Measurements from ENCODE around the gene MAD1L1. TPM values are rescaled to one million over a fixed set of nuclear protein-coding genes. Genes with fewer than 3 reads are reported as not detected.
A peak's percentile ranks its signal among the peaks of the same experiment; 100 is the strongest.

Gene MAD1L1
- total and polyA plus RNA-seq, 8 donors = 21.4 to 58.8 (median 22.5) TPM

DNA sequence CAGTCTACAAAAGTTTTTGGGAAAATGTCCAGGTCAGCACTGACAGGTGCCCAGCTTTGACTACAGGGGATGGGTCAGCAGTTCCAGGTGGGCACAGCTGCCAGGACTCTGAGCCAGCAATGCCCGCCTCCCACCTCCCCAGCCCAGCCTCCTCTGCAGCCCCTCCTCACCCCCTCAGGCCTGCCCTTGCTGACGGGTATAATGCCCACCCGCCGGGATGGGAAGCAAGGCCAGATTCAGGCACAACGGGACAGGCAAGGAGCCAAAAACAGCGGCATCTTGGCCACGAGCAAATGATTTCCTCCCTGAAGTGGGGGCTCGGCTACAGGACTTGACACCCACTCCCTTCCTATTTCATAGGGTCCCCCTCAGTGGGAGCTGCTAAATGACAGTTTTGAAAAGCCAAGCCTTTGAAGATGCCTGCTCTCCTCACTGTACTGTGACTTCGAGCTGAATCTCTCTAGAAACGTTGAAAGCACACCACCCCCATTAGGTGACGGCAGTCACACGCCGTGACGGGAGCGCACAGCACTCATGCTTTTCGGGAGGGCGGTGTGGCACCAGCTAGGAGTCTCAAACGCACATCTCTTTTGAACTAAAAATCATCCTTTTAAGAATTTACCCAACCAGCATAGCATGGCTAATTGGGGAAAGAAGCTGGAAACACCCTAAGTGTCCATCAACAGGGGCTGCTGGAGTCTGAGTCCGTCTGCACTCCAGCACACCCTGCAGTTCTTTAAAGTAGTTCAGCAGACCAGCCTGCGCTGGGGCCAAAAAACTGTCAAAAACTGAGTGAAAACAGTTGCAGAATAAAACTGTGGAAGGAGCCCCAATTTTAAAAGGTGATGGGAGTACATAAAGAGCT lies 29.6 kb downstream of the MAD1L1 start:
- DNase-seq (peak in 2 of 4 donors; percentile 27 to 39), ATAC-seq (no peak)
- peaks cover 0 to 62% of the 10 kb centered on the region in 2 donors for H3K36me3 ChIP-seq
- no peak overlapping the region for H3K4me3 ChIP-seq
- peaks cover 0 to 3% of the 10 kb centered on the region in 2 donors for H3K4me1 ChIP-seq
- H3K27me3 ChIP-seq = no peaks in the 10 kb centered on the region
- no peaks in the 10 kb centered on the region for H3K9me3 ChIP-seq
- intact Hi-C loops (cut with DNase I) = loop anchor here in 1 of 2 donors (10.0 kb wide), 2 partner anchors 538 to 608 kb away; no protein-coding TSS in a partner anchor
- no peak overlapping the region for H3K27ac ChIP-seq
- no peak for TF ChIP-seq CTCF (IDR thresholded peaks at IDR 0.05)

DNA sequence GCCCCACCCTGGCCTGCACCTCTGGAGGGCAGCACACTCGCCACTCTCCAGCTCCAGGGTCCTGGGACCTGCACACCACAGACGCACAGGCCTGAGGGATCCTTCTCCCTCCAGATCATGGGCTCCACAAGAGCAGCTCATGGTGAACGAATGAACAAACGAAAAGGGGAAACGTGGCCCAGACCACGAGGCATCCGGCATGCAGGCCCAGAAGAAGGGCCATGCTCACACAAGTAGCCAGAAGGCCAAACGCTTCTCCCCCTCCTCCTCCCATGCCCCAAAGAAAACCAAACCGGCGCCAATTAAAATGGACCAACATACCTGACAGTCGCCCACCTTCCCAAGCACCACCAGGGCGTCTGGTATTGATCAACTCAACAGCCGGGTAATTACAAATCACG lies 30.4 kb downstream of the MAD1L1 start:
- Histone ChIP-seq H3K27ac (no peak overlapping the region), H3K27me3 (no peaks in the 10 kb centered on the region), H3K9me3 (no peaks in the 10 kb centered on the region), H3K4me3 (no peak overlapping the region), H3K4me1 (peaks cover 0 to 3% of the 10 kb centered on the region in 2 donors), H3K36me3 (peaks cover 0 to 54% of the 10 kb centered on the region in 2 donors)
- intact Hi-C loops (cut with DNase I) = loop anchor here in 1 of 2 donors (10.0 kb wide), 2 partner anchors 538 to 608 kb away; no protein-coding TSS in a partner anchor
- no peak for TF ChIP-seq CTCF (IDR thresholded peaks at IDR 0.05)
- DNase-seq (no peak), ATAC-seq (no peak)

- intact Hi-C loops (cut with DNase I) = loop anchor here in 1 of 2 donors (10.0 kb wide), 2 partner anchors 537 to 607 kb away; no protein-coding TSS in a partner anchor
Measured at GRCh38 chr7:2201686-2202360, 30.9 kb downstream of the MAD1L1 start.

DNA sequence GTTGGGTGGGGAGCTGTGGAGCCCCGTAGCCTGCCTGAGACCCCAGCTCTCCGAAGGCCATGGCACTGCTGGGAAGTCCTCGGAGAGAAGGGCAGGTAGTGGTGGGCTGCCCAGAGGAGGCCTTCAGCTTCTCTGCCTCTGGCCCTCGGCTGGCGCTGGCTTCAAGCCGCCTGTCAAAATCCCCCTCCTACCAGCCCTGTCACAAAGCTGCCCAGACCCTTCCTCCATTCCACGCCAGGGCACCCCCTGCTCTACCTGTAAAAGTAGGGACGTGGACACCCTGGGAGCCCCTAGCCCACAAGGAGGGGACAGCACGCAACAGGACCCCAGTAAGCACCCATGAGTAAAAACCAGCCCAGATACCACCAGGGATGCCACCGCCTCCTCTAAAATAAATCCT lies 31.6 kb downstream of the MAD1L1 start:
- no peak overlapping the region for H3K4me3 ChIP-seq
- intact Hi-C loops (cut with DNase I) = loop anchor here in 1 of 2 donors (10.0 kb wide), 2 partner anchors 536 to 606 kb away; no protein-coding TSS in a partner anchor
- TF ChIP-seq CTCF (IDR thresholded peaks at IDR 0.05) = no peak
- ATAC-seq (no peak), DNase-seq (peak in 1 of 4 donors; percentile 22)
- peaks cover 0 to under 1% of the 10 kb centered on the region in 2 donors for H3K9me3 ChIP-seq
- H3K4me1 ChIP-seq = peaks cover 0 to 3% of the 10 kb centered on the region in 2 donors
- peaks cover 0 to 58% of the 10 kb centered on the region in 2 donors for H3K36me3 ChIP-seq
- H3K27ac ChIP-seq = no peak overlapping the region
- no peaks in the 10 kb centered on the region for H3K27me3 ChIP-seq

More at GRCh38 chr7:2201686-2202360, 30.9 kb downstream of the MAD1L1 start:
- H3K9me3 ChIP-seq = no peaks in the 10 kb centered on the region
- ATAC-seq (no peak), DNase-seq (no peak)
- H3K27me3 ChIP-seq = no peaks in the 10 kb centered on the region
- peaks cover 0 to 52% of the 10 kb centered on the region in 2 donors for H3K36me3 ChIP-seq
- no peak for TF ChIP-seq CTCF (IDR thresholded peaks at IDR 0.05)
- H3K4me1 ChIP-seq = peaks cover 0 to 3% of the 10 kb centered on the region in 2 donors
- no peak overlapping the region for H3K4me3 ChIP-seq
- no peak overlapping the region for H3K27ac ChIP-seq

All from left lung (tissue), 10 donors.